ENCODE measurements around the gene FLRT3. TPM values are rescaled to one million over a fixed set of nuclear protein-coding genes. Genes with fewer than 3 reads are reported as not detected.

Gene FLRT3
- total RNA-seq, 3 donors from 2014 or later (not counting 1 experiment from before 2014, with no cell fraction given), result not detected

GRCh38 chr20:14360416-14360815, 23.0 kb upstream of the FLRT3 start:
- H3K27ac Mint-ChIP-seq, result no peak overlapping the region
- H3K4me3 ChIP-seq (ENCODE audit: low read length), result no peak overlapping the region
- no peaks in the 10 kb centered on the region for H3K36me3 ChIP-seq (ENCODE audit: control insufficient read depth, insufficient read depth, low read length)
- no peaks in the 10 kb centered on the region for H3K4me1 ChIP-seq (ENCODE audit: control insufficient read depth, insufficient read depth, low read length)
- H3K4me1 Mint-ChIP-seq, result no peaks in the 10 kb centered on the region
- intact Hi-C loops (cut with micrococcal nuclease), result no loop called here
- no peak overlapping the region for H3K27ac ChIP-seq (ENCODE audit: low read length)
- H3K27me3 ChIP-seq (ENCODE audit: control insufficient read depth, insufficient read depth, low read length), result no peaks in the 10 kb centered on the region
- peaks cover 5 to 18% of the 10 kb centered on the region in 2 donors for H3K9me3 Mint-ChIP-seq
- TF ChIP-seq, protein P1, sequence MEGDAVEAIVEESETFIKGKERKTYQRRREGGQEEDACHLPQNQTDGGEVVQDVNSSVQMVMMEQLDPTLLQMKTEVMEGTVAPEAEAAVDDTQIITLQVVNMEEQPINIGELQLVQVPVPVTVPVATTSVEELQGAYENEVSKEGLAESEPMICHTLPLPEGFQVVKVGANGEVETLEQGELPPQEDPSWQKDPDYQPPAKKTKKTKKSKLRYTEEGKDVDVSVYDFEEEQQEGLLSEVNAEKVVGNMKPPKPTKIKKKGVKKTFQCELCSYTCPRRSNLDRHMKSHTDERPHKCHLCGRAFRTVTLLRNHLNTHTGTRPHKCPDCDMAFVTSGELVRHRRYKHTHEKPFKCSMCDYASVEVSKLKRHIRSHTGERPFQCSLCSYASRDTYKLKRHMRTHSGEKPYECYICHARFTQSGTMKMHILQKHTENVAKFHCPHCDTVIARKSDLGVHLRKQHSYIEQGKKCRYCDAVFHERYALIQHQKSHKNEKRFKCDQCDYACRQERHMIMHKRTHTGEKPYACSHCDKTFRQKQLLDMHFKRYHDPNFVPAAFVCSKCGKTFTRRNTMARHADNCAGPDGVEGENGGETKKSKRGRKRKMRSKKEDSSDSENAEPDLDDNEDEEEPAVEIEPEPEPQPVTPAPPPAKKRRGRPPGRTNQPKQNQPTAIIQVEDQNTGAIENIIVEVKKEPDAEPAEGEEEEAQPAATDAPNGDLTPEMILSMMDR (IDR thresholded peaks at IDR 0.05), result no peak
- no peaks in the 10 kb centered on the region for H3K36me3 Mint-ChIP-seq
- H3K9me3 ChIP-seq (ENCODE audit: control insufficient read depth, insufficient read depth, low read length), result no peaks in the 10 kb centered on the region
- no peak overlapping the region for H3K4me3 Mint-ChIP-seq
- ATAC-seq (no peak), DNase-seq (no peak)
- H3K27me3 Mint-ChIP-seq (ENCODE audit: low read depth in 2 of 2), result no peaks in the 10 kb centered on the region

DNA sequence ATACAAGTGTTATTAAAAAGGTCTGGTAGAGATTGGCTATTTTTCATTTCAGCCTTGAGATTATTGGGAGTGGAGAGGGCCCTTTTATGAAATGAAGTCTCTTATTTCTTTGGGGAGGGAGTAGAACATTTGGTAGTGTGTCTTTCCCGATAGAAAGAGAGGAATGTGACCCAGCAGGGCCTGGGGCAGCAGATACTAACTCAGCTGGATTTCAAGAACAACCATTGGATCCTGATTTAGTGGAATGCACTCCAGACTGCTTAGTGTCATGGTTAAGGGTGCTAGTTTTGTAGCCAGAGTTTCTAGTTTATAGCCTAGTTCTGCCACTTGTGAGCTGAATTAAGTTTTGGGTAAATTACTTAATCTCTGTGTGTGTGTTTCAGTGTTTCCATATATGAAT, 18.4 kb upstream of the FLRT3 start:
- Mint-ChIP-seq H3K27me3 (ENCODE audit: low read depth in 2 of 2) (no peaks in the 10 kb centered on the region), H3K9me3 (peaks cover 0 to 3% of the 10 kb centered on the region in 2 donors), H3K36me3 (no peaks in the 10 kb centered on the region), H3K27ac (no peak overlapping the region), H3K4me1 (no peaks in the 10 kb centered on the region), H3K4me3 (no peak overlapping the region)
- intact Hi-C loops (cut with micrococcal nuclease), result no loop called here
- H3K27me3 ChIP-seq (ENCODE audit: control insufficient read depth, insufficient read depth, low read length), result no peaks in the 10 kb centered on the region
- H3K36me3 ChIP-seq (ENCODE audit: control insufficient read depth, insufficient read depth, low read length), result no peaks in the 10 kb centered on the region
- no peak overlapping the region for H3K27ac ChIP-seq (ENCODE audit: low read length)
- H3K4me3 ChIP-seq (ENCODE audit: low read length), result no peak overlapping the region
- TF ChIP-seq, protein P1 (IDR thresholded peaks at IDR 0.05), result no peak
- DNase-seq, result no peak
- H3K4me1 ChIP-seq (ENCODE audit: control insufficient read depth, insufficient read depth, low read length), result no peaks in the 10 kb centered on the region
- 86% methylated on average over 1 of the region's 1 CpG for WGBS (ENCODE audit: insufficient coverage)
- H3K9me3 ChIP-seq (ENCODE audit: control insufficient read depth, insufficient read depth, low read length), result no peaks in the 10 kb centered on the region
- ATAC-seq, result no peak

DNA sequence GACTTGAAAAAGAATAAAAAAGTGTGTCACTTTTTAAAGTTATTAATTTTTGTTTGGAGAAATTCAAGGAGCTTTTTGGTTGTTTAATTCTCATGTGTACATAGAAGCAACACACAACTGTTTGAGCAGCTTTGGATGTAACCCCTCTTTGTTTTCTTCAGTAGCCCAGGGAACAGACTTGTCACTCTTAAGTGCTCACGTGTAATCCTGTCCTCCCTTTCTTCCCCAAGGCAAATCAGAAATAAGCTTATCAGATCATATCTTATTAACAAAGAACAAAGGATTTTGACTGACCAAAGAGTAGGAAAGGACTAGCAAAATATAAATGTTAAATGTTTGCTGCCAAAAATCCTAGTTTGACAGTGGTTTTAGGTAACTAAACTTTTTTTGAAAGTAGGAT, 7.3 kb upstream of the FLRT3 start:
- Histone ChIP-seq H3K36me3 (ENCODE audit: control insufficient read depth, insufficient read depth, low read length) (no peaks in the 10 kb centered on the region), H3K4me1 (ENCODE audit: control insufficient read depth, insufficient read depth, low read length) (no peaks in the 10 kb centered on the region), H3K9me3 (ENCODE audit: control insufficient read depth, insufficient read depth, low read length) (no peaks in the 10 kb centered on the region), H3K27ac (ENCODE audit: low read length) (no peak overlapping the region), H3K4me3 (ENCODE audit: low read length) (no peak overlapping the region), H3K27me3 (ENCODE audit: control insufficient read depth, insufficient read depth, low read length) (no peaks in the 10 kb centered on the region)
- Mint-ChIP-seq H3K9me3 (peaks cover 3 to 6% of the 10 kb centered on the region in 2 donors), H3K27me3 (ENCODE audit: low read depth in 2 of 2) (no peaks in the 10 kb centered on the region), H3K4me1 (no peaks in the 10 kb centered on the region), H3K4me3 (no peak overlapping the region), H3K27ac (no peak overlapping the region), H3K36me3 (no peaks in the 10 kb centered on the region)
- intact Hi-C loops (cut with micrococcal nuclease), result no loop called here
- no peak for DNase-seq
- ATAC-seq, result no peak
- TF ChIP-seq, protein P1 (IDR thresholded peaks at IDR 0.05), result no peak
- 45% methylated on average over 1 of the region's 1 CpG for WGBS (ENCODE audit: insufficient coverage)

- no peak overlapping the region for H3K4me3 Mint-ChIP-seq
Observed at GRCh38 chr20:14343491-14344065, 6.2 kb upstream of the FLRT3 start.

More at GRCh38 chr20:14343491-14344065, 6.2 kb upstream of the FLRT3 start:
- no peaks in the 10 kb centered on the region for H3K4me1 Mint-ChIP-seq
- intact Hi-C loops (cut with micrococcal nuclease), result no loop called here
- TF ChIP-seq, protein P1 (IDR thresholded peaks at IDR 0.05), result no peak
- H3K27me3 Mint-ChIP-seq (ENCODE audit: low read depth in 2 of 2), result no peaks in the 10 kb centered on the region
- no peaks in the 10 kb centered on the region for H3K27me3 ChIP-seq (ENCODE audit: control insufficient read depth, insufficient read depth, low read length)
- WGBS (ENCODE audit: insufficient coverage), result 76% methylated on average over 2 of the region's 2 CpGs
- no peak overlapping the region for H3K27ac Mint-ChIP-seq
- ATAC-seq (no peak), DNase-seq (no peak)
- peaks cover 3 to 6% of the 10 kb centered on the region in 2 donors for H3K9me3 Mint-ChIP-seq
- H3K36me3 ChIP-seq (ENCODE audit: control insufficient read depth, insufficient read depth, low read length), result no peaks in the 10 kb centered on the region
- no peak overlapping the region for H3K27ac ChIP-seq (ENCODE audit: low read length)
- no peaks in the 10 kb centered on the region for H3K36me3 Mint-ChIP-seq
- no peaks in the 10 kb centered on the region for H3K4me1 ChIP-seq (ENCODE audit: control insufficient read depth, insufficient read depth, low read length)
- no peak overlapping the region for H3K4me3 ChIP-seq (ENCODE audit: low read length)
- no peaks in the 10 kb centered on the region for H3K9me3 ChIP-seq (ENCODE audit: control insufficient read depth, insufficient read depth, low read length)
